GM12801 (cell line): ENCODE measurements around the gene XAF1.

Experiments
- TF ChIP-seq, protein P1 (sequence below): IDR thresholded peaks from one replicate; pipeline ENCODE4 v1.5.1; 2011; ENCODE audit warnings: control low read depth; ENCODE audit not compliant: insufficient read length; ENCODE audit errors: extremely low read depth

The XAF1 gene, protein sequence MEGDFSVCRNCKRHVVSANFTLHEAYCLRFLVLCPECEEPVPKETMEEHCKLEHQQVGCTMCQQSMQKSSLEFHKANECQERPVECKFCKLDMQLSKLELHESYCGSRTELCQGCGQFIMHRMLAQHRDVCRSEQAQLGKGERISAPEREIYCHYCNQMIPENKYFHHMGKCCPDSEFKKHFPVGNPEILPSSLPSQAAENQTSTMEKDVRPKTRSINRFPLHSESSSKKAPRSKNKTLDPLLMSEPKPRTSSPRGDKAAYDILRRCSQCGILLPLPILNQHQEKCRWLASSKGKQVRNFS

DNA sequence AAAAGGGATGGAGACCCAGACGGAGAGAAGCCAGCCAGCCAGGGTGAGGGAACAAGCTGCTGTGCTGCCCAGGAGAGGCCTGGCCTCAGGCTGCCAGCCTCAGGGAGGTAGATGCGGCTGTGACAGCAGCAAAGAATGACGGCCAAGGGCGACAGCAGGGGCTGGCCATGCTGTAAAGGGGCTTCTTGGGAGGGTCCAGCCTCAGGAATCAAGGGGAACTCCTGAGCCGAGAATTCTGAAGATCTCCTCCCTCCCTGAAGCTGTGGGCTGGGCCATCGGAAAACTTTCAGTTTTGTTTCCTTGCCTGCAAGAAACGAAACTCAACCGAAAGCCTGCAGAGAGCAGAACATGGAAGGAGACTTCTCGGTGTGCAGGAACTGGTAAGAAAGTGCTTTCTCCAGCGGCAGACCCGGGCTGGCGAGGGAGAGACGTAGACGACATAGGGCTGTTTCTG is at the start of gene XAF1:
Gene XAF1 (plus strand): TSS at position 316 of the 454 bp plus-strand sequence. CDS start 33 bp downstream, at position 349.
- TF ChIP-seq, protein P1, sequence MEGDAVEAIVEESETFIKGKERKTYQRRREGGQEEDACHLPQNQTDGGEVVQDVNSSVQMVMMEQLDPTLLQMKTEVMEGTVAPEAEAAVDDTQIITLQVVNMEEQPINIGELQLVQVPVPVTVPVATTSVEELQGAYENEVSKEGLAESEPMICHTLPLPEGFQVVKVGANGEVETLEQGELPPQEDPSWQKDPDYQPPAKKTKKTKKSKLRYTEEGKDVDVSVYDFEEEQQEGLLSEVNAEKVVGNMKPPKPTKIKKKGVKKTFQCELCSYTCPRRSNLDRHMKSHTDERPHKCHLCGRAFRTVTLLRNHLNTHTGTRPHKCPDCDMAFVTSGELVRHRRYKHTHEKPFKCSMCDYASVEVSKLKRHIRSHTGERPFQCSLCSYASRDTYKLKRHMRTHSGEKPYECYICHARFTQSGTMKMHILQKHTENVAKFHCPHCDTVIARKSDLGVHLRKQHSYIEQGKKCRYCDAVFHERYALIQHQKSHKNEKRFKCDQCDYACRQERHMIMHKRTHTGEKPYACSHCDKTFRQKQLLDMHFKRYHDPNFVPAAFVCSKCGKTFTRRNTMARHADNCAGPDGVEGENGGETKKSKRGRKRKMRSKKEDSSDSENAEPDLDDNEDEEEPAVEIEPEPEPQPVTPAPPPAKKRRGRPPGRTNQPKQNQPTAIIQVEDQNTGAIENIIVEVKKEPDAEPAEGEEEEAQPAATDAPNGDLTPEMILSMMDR, result no peak

DNA sequence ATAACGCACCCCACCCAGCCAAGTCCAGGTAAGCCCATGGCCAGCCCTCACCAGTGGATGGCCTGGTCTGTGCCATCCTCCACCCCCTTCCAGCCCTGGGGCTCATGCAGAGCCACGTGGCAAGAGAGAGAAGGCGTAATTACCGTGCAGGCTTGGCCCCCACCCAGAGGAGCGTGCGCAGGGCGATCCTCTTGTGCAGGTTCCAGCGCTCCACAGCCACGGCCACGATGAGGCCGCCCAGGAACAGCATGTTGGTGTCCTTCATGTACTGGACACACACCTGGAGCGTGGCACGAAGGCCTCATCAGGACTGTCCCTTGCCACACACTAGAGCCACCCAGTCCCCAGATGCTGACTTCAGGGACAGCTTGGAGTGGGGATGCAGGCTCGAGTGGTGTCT is 49.3 kb upstream of the XAF1 start:
- TF ChIP-seq, protein P1, result no peak

DNA sequence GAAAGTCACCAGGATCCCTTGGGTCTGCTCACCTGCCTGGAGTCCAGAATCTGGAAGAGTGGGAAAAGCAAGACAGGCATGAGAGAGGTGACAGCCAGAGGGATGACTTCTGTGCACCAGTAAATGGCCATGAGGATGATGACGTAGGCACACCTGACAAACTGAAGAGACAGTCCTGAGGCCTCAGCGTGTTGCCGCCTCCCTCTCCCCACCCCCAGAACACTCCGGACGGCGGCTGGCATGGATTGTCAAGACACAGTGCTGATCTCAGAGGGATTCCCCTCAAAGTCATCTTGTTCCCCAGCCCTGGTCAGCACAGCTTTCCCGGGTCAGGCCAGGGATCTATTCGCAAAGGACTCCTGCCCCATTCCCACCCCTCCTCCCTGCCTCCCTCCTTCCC is 48.9 kb upstream of the XAF1 start:
- TF ChIP-seq, protein P1, result no peak

DNA sequence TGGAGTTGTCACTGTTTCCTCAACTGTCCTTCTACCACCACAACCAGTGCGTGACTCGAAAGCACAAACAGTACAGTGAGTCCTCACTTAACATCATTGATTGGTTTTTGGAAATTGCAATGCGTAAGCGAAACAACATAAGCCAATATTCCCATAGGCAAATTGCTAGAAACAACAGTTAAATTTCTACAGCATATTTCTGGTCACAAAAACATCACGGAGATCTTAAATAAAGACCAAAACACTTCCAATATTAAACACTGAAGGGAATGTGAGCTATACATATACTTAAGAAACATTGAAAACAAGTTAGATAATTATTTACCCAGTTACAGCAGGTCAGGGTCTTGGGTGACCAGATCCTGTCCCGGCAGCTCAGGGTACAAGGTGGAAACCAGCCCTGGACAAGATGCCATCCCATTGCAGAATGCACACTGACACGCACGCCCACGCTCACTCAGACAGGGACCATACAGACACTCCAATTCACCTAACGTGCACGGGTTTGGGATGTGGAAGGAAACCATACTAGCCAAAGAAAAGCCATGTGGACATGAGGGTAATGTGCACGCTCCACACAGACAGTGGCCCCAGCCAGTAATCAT is 47.4 kb upstream of the XAF1 start:
- TF ChIP-seq, protein P1, result no peak

DNA sequence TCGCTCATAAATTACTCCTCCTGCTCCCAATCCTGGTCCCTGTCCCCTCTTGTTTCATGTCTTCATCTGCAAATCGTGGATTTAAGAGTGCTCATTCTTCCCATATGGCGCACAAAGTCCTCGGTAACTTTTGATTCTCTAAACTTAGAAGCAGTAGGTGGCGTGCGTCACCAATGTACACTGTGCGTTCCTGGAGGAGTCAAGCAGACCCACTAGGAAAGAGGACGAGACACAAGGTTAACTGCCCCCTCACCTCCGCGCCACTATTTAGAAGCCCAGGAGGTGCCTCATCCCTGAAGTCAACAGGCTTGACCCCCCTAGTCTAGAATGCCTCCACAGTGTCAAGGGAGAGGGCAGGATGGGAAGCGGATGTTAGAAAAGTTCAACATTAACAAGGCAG is 45.5 kb upstream of the XAF1 start:
- TF ChIP-seq, protein P1, result no peak

DNA sequence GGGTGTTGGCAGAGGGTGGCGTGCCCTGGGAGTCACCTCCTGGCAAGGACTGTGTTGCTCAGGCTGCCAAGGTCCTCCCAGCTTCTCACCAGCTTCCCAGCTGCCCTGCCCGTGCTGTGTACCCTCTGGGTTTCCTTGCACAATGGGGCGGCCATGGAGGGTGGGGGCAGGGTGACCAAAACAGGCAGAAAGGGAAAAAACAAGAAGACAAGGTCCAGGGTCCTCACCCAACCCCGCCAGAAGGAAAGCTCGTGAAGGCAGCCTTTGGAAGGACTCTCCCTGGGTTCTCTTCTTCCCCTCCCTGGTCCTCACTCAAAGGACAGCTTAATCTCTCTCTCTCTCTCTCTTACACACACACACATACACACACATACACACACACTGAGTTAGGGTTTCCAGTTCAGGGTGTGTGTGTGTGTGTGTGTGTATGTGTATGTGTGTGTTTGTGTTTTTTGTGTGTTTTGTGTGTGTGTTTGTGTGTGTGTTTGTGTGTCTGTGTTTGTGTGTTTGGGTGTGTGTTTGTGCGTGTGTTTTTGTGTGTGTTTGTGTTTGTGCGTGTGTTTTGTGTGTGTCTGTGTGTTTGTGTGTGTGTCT is 44.7 kb upstream of the XAF1 start:
- TF ChIP-seq, protein P1, result no peak

DNA sequence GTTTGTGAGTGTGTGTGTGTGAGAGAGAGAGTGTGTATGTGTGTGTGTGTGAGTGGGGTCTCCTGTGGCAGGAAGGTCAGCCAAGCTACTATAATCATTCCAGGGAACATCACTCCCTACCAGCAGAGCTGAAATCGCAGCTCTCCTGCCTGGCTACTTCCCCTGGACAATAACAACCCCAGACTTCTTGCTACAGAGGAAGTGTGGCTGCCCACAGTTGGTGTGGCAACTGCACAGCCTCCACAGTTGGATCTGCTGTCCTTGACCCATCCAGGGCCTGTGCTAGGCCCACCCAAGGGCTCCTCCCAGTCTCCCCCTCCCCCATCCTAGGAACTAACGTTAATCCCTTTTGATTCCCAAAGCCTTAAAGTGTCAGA is 44.2 kb upstream of the XAF1 start:
- TF ChIP-seq, protein P1, result no peak
